PC-3 (cell line): ENCODE data around the gene ZEB1. TPM values are rescaled to one million over a fixed set of nuclear protein-coding genes. Genes with fewer than 3 reads are reported as not detected.
"Not testable (repeated sequence)": the region's sequence is repeated elsewhere in the genome, so short reads cannot be mapped to it uniquely, and the experiment has no call there.

Experiments used
- ATAC-seq: fragments of 200-7000 bp; cut with Tn5 transposase; 2 replicates; pipeline ENCODE4 v1.9.1; 2020; ENCODE audit warnings: mild to moderate bottlenecking, moderate library complexity
- BruUV-seq: library from RNA; stranded (reverse); fragments of 400-500 nt; replicated peaks from 2 replicates; lab custom pipeline; 2021; lab: Mats Ljungman, UMichigan
- CTCF ChIA-PET: fragments of 300-600 bp; sonication (Branson Sonifier 250); formaldehyde crosslinking; loops from one replicate; lab custom pipeline; 2022; ENCODE audit warnings: antibody characterized with exemption; lab: Charles Lee
- POLR2A ChIA-PET: fragments of 300-600 bp; sonication (Branson Sonifier 250); formaldehyde crosslinking; loops from one replicate; lab custom pipeline; 2022; ENCODE audit warnings: antibody characterized with exemption; ENCODE audit not compliant: unreplicated experiment; lab: Charles Lee
- DNase-seq: peaks from one replicate; pipeline ENCODE4 v3.0.0-alpha.2; 2015
- H2AFZ ChIP-seq: fragments of 300-600 bp; sonication (generic); 2 replicates; pipeline ENCODE4 v1.6.0; 2016; ENCODE audit warnings: antibody characterized with exemption, low read length
- H3F3A ChIP-seq: fragments of 300-600 bp; sonication (generic); one replicate; pipeline ENCODE4 v1.6.0; 2017; ENCODE audit warnings: antibody characterized with exemption, low read length, control low read depth, mild to moderate bottlenecking; ENCODE audit not compliant: unreplicated experiment
- H3K27ac ChIP-seq: fragments of 300-600 bp; sonication (generic); 2 replicates; pipeline ENCODE4 v1.5.1; 2016; ENCODE audit warnings: mild to moderate bottlenecking, low read length
- H3K27me3 ChIP-seq: fragments of 300-600 bp; sonication (generic); 2 replicates; pipeline ENCODE4 v1.6.1; 2016; ENCODE audit warnings: low read length, mixed read lengths
- H3K36me3 ChIP-seq: fragments of 300-600 bp; sonication (generic); 2 replicates; pipeline ENCODE4 v1.6.1; 2016; ENCODE audit warnings: low read depth, mixed run types, low read length, mixed read lengths
- H3K4me1 ChIP-seq: fragments of 300-600 bp; sonication (generic); 2 replicates; pipeline ENCODE4 v1.5.1; 2016; ENCODE audit warnings: low read length; ENCODE audit not compliant: insufficient read depth
- H3K4me2 ChIP-seq: fragments of 300-600 bp; sonication (generic); 2 replicates; pipeline ENCODE4 v1.6.0; 2016; ENCODE audit warnings: low read length
- H3K4me3 ChIP-seq: fragments of 300-600 bp; sonication (generic); 2 replicates; pipeline ENCODE4 v1.5.1; 2016; ENCODE audit warnings: mild to moderate bottlenecking, low read length, mixed read lengths
- H3K79me2 ChIP-seq: fragments of 300-600 bp; sonication (generic); 2 replicates; pipeline ENCODE4 v1.6.1; 2017; ENCODE audit warnings: low read length, mixed read lengths
- H3K9ac ChIP-seq: fragments of 300-600 bp; sonication (generic); 2 replicates; pipeline ENCODE4 v1.6.0; 2016; ENCODE audit warnings: mild to moderate bottlenecking, low read length
- H3K9me2 ChIP-seq: fragments of 300-600 bp; sonication (generic); replicated peaks from 2 replicates; pipeline ENCODE4 v1.6.1; 2016; ENCODE audit warnings: mixed run types, low read length, mixed read lengths
- H3K9me3 ChIP-seq: fragments of 300-600 bp; sonication (generic); 2 replicates; pipeline ENCODE4 v1.6.1; 2016; ENCODE audit warnings: low read length, mixed read lengths
- H4K20me1 ChIP-seq: fragments of 300-600 bp; sonication (generic); 2 replicates; pipeline ENCODE4 v1.6.1; 2016; ENCODE audit warnings: low read length, mixed read lengths
- EZH2 ChIP-seq: fragments of 300-600 bp; sonication (generic); IDR thresholded peaks from one replicate; pipeline ENCODE4 v1.6.1; 2017; ENCODE audit warnings: antibody characterized with exemption, mild to moderate bottlenecking, low read length; ENCODE audit not compliant: unreplicated experiment
- EZH2phosphoT487 ChIP-seq: fragments of 300-600 bp; sonication (generic); IDR thresholded peaks from 2 replicates; pipeline ENCODE4 v1.6.1; 2018; ENCODE audit warnings: mild to moderate bottlenecking, antibody characterized with exemption, low read length, borderline replicate concordance
- intact Hi-C: fragments of 100-400 bp; cut with micrococcal nuclease; formaldehyde crosslinking; loops from 2 replicates; pipeline ENCODE4 v1.9.0; 2023
- total RNA-seq: library from RNA; depleted of rRNA; stranded (reverse); fragments of >200 nt; gene quantifications from 2 replicates; pipeline ENCODE4 v1.2.3, GENCODE V29; 2014
- TF ChIP-seq, protein P1 (sequence below): fragments of 300-600 bp; sonication (generic); conservative IDR thresholded peaks from 2 replicates; pipeline ENCODE4 v1.5.1; 2017; ENCODE audit warnings: antibody characterized with exemption, low read depth, mild to moderate bottlenecking, low read length

ZEB1 gene
- total RNA-seq, 1 experiment from 2014 or later, result 3.9 TPM

GRCh38 chr10:31557854-31558253 is 238.8 kb downstream of the ZEB1 start:
- no peak for TF ChIP-seq EZH2phosphoT487
- TF ChIP-seq, protein P1, sequence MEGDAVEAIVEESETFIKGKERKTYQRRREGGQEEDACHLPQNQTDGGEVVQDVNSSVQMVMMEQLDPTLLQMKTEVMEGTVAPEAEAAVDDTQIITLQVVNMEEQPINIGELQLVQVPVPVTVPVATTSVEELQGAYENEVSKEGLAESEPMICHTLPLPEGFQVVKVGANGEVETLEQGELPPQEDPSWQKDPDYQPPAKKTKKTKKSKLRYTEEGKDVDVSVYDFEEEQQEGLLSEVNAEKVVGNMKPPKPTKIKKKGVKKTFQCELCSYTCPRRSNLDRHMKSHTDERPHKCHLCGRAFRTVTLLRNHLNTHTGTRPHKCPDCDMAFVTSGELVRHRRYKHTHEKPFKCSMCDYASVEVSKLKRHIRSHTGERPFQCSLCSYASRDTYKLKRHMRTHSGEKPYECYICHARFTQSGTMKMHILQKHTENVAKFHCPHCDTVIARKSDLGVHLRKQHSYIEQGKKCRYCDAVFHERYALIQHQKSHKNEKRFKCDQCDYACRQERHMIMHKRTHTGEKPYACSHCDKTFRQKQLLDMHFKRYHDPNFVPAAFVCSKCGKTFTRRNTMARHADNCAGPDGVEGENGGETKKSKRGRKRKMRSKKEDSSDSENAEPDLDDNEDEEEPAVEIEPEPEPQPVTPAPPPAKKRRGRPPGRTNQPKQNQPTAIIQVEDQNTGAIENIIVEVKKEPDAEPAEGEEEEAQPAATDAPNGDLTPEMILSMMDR, result no peak
- no peak for TF ChIP-seq EZH2
- ChIA-PET POLR2A (no interaction called here), CTCF (no interaction called here)
- H3F3A ChIP-seq, result no peaks in the 10 kb centered on the region
- H3K9ac ChIP-seq, result no peak overlapping the region
- H3K4me1 ChIP-seq, result no peaks in the 10 kb centered on the region
- H3K27me3 ChIP-seq, result no peaks in the 10 kb centered on the region
- DNase-seq, result no peak
- ATAC-seq, result no peak
- no peak overlapping the region for H2AFZ ChIP-seq
- BruUV-seq, result no TSS peak
- H3K9me3 ChIP-seq, result no peaks in the 10 kb centered on the region
- H3K4me3 ChIP-seq, result no peak overlapping the region
- intact Hi-C loops, result no loop called here
- no peaks in the 10 kb centered on the region for H4K20me1 ChIP-seq
- no peaks in the 10 kb centered on the region; the same call in 1 of the 2 replicates for H3K36me3 ChIP-seq
- H3K9me2 ChIP-seq, result no peaks in the 10 kb centered on the region
- H3K27ac ChIP-seq, result no peak overlapping the region
- no peaks in the 10 kb centered on the region for H3K79me2 ChIP-seq
- H3K4me2 ChIP-seq, result no peak overlapping the region

DNA sequence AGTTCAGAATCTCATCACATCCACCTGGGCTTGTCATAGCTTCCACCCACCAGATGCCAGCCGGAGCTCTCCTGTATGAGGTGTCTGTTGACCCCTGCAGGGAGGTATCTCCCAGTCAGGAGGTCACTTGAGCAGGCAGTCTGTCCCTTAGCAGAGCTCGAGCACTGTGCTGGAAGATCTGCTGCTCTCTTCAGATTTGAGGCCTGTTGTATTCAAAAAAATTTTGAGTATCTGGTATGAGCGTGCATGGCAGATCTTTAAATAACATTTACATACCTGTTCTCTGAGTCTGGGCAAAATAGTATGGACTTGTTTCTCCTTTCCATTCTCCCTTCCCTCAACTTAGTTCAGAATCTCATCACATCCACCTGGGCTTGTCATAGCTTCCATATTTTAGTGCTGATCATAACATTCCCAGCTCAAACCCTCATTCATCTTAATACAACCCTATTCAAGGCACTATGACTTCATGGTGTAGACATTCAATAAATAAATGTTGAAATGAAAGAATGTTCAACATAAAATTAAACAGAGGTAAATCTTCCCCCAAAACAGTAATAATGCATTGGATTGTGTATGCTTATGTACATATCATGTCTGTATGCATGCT is 249.3 kb downstream of the ZEB1 start:
- H3K36me3 ChIP-seq, H3K79me2 ChIP-seq, H3K4me3 ChIP-seq, BruUV-seq, H3F3A ChIP-seq, H2AFZ ChIP-seq, H4K20me1 ChIP-seq, H3K27ac ChIP-seq, DNase-seq, H3K9me3 ChIP-seq, H3K9me2 ChIP-seq, CTCF ChIA-PET, H3K4me1 ChIP-seq, H3K4me2 ChIP-seq, POLR2A ChIA-PET, ATAC-seq, H3K27me3 ChIP-seq, H3K9ac ChIP-seq, intact Hi-C loops: not testable (repeated sequence)

DNA sequence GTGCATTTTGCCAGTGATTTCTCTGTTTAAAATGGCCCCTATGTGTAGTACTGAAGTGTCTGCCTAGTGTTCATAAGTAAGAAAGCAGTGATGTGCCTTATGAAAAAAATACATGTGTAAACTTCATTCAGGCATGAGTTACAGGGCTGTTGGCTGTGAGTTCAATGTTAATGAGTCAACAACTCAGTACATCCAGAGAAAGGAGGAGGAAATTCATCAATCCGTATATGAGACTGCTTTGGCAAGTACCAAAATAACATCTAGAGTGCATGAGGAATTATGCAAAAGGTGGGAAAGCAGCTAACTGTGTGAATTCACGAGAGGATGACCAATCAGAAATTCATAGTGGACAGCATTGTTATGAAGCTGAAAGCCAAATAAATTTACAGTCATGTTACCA is 255.6 kb downstream of the ZEB1 start:
- ChIA-PET POLR2A (no interaction called here), CTCF (no interaction called here)
- Histone ChIP-seq H3K36me3 (no peaks in the 10 kb centered on the region), H3K27ac (no peak overlapping the region), H3K4me1 (no peaks in the 10 kb centered on the region), H3K27me3 (no peaks in the 10 kb centered on the region), H4K20me1 (no peaks in the 10 kb centered on the region), H3F3A (no peaks in the 10 kb centered on the region), H3K4me3 (no peak overlapping the region), H3K9me2 (no peaks in the 10 kb centered on the region), H3K9me3 (no peaks in the 10 kb centered on the region), H2AFZ (no peak overlapping the region), H3K4me2 (no peak overlapping the region), H3K9ac (no peak overlapping the region), H3K79me2 (no peaks in the 10 kb centered on the region)
- DNase-seq (no peak), ATAC-seq (no peak)
- BruUV-seq, result no TSS peak
- intact Hi-C loops, result no loop called here
- TF ChIP-seq EZH2, result no peak
- TF ChIP-seq, protein P1, result no peak
- no peak for TF ChIP-seq EZH2phosphoT487
